VCaP (cell line): ENCODE results near the gene NELFA.
"Not testable (repeated sequence)": the region's sequence is repeated elsewhere in the genome, so short reads cannot be mapped to it uniquely, and the experiment has no call there.

Experiments
- H3K27ac ChIP-seq: fragments of 450-650 bp; 2 replicates; pipeline ENCODE4 v1.5.1; 2017
- CTCF ChIP-seq: fragments of 450-650 bp; conservative IDR thresholded peaks from 2 replicates; pipeline ENCODE4 v1.5.1; 2017; ENCODE audit warnings: mild to moderate bottlenecking, moderate library complexity

Gene NELFA

GRCh38 chr4:1996866-1997611, 11.7 kb downstream of the NELFA start:
- TF ChIP-seq CTCF = no peak
- no peak overlapping the region; the same call in 1 of the 2 replicates for H3K27ac ChIP-seq

- H3K27ac ChIP-seq = no peak overlapping the region
- no peak for TF ChIP-seq CTCF
Measured at GRCh38 chr4:1994938-1995337, 13.8 kb downstream of the NELFA start.

GRCh38 chr4:1993718-1994516, 14.9 kb downstream of the NELFA start:
- H3K27ac ChIP-seq = not testable (repeated sequence)

GRCh38 chr4:1993169-1993516, 15.6 kb downstream of the NELFA start:
- no peak for TF ChIP-seq CTCF

GRCh38 chr4:1992468-1993168, 16.2 kb downstream of the NELFA start:
- TF ChIP-seq CTCF = no peak
- H3K27ac ChIP-seq = no peak overlapping the region

More at GRCh38 chr4:1993169-1993516, 15.6 kb downstream of the NELFA start:
- no peak overlapping the region for H3K27ac ChIP-seq

GRCh38 chr4:1991596-1992434, 17.0 kb downstream of the NELFA start:
- TF ChIP-seq CTCF = no peak
- no peak overlapping the region for H3K27ac ChIP-seq

- no peak overlapping the region for H3K27ac ChIP-seq
- no peak for TF ChIP-seq CTCF
Measured at GRCh38 chr4:1991087-1991486, 17.7 kb downstream of the NELFA start.
